GM12865 (cell line): ENCODE data around the gene OSBPL1A.

Experiments used
- DNase-seq: peaks from one replicate; pipeline ENCODE4 v3.0.0; 2010; ENCODE audit warnings: low read depth
- H3K4me3 ChIP-seq: 2 replicates; pipeline ENCODE4 v1.5.1; 2011; ENCODE audit warnings: mild to moderate bottlenecking, low read depth, low read length, control low read depth
- TF ChIP-seq, protein P1 (sequence below): IDR thresholded peaks from 2 replicates; pipeline ENCODE4 v1.5.1; 2011; ENCODE audit warnings: low read length, control low read depth, low read depth, inconsistent platforms; ENCODE audit not compliant: insufficient read depth; ENCODE audit errors: missing control alignments

The OSBPL1A gene

GRCh38 chr18:24293254-24293653, 104.4 kb downstream of the OSBPL1A start:
- no peak for DNase-seq
- TF ChIP-seq, protein P1, sequence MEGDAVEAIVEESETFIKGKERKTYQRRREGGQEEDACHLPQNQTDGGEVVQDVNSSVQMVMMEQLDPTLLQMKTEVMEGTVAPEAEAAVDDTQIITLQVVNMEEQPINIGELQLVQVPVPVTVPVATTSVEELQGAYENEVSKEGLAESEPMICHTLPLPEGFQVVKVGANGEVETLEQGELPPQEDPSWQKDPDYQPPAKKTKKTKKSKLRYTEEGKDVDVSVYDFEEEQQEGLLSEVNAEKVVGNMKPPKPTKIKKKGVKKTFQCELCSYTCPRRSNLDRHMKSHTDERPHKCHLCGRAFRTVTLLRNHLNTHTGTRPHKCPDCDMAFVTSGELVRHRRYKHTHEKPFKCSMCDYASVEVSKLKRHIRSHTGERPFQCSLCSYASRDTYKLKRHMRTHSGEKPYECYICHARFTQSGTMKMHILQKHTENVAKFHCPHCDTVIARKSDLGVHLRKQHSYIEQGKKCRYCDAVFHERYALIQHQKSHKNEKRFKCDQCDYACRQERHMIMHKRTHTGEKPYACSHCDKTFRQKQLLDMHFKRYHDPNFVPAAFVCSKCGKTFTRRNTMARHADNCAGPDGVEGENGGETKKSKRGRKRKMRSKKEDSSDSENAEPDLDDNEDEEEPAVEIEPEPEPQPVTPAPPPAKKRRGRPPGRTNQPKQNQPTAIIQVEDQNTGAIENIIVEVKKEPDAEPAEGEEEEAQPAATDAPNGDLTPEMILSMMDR, result no peak
- H3K4me3 ChIP-seq, result no peak overlapping the region

- DNase-seq, result no peak
- H3K4me3 ChIP-seq, result no peak overlapping the region
- TF ChIP-seq, protein P1, result no peak
Measured at GRCh38 chr18:24278591-24278990, 119.0 kb downstream of the OSBPL1A start.

GRCh38 chr18:24277516-24278195, 120.0 kb downstream of the OSBPL1A start:
- TF ChIP-seq, protein P1, result no peak
- DNase-seq, result no peak
- no peak overlapping the region for H3K4me3 ChIP-seq

DNA sequence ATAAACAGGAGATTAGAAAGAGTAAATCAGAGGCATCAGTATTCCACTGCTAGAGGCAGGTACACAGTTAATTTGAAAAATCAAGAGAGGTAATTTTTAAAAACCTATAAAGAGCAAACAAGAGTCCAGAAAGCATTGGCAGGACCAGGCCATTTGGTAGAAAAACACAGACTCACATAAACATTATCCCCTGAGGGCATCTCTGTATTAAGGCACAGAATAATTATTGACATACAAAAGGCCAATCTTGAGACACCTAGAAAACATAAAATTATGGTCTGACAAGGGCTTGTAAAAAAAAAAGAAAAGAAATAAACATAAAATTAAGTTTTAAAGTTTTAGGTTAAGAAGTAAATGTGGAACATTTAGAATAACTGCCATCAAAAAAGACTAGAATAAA, 120.6 kb downstream of the OSBPL1A start:
- DNase-seq, result no peak
- no peak overlapping the region for H3K4me3 ChIP-seq
- TF ChIP-seq, protein P1, result no peak

DNA sequence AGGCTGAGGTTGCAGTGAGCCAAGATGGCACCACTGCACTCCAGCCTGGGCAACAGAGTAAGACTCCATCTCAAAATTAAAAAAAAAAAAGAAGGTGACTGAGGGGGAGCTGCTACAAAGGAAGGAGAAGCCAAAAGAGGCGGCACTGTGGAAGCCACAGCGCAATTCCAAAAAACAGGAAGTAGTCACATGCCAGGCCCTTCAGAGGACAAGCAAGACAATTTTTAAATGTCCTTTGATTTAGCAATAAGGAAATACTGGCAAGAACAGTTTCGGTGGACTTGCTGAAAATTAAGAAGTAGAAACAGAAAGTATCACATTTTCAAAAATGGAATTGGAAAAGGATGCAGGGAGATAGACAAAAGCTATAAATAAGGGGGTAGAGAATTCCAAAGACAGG, 122.8 kb downstream of the OSBPL1A start:
- no peak overlapping the region for H3K4me3 ChIP-seq
- no peak for DNase-seq
- TF ChIP-seq, protein P1, result no peak

DNA sequence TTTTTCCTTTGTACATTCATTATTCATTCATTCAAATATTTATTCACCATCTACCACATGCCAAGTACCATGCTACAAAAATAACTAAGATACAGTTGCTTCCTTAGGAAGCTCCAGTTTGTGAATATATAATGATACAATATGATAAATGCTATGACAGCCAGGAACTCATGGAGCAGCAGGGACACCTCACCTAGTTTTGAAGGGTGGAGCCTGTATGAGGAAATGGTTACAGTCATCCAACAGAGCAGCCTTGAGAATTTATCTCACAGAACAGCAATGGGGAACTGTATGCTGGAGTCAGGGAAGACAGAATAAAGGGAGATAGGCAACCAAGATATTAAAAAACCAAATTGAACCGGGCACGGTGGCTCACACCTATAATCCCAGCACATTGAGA, 124.0 kb downstream of the OSBPL1A start:
- no peak overlapping the region for H3K4me3 ChIP-seq
- TF ChIP-seq, protein P1, result no peak
- DNase-seq, result no peak

- TF ChIP-seq, protein P1, result no peak
- DNase-seq, result no peak
Measured at GRCh38 chr18:24272229-24272525, 125.4 kb downstream of the OSBPL1A start.

More at GRCh38 chr18:24272229-24272525, 125.4 kb downstream of the OSBPL1A start:
- no peak overlapping the region for H3K4me3 ChIP-seq
